ENCODE results near the gene AKNAD1.
"Not testable (repeated sequence)": the region's sequence is repeated elsewhere in the genome, so short reads cannot be mapped to it uniquely, and the experiment has no call there.

Gene AKNAD1

GRCh38 chr1:108829498-108829916, 27.4 kb downstream of the AKNAD1 start:
- no peak for DNase-seq (ENCODE audit: low read depth)

DNA sequence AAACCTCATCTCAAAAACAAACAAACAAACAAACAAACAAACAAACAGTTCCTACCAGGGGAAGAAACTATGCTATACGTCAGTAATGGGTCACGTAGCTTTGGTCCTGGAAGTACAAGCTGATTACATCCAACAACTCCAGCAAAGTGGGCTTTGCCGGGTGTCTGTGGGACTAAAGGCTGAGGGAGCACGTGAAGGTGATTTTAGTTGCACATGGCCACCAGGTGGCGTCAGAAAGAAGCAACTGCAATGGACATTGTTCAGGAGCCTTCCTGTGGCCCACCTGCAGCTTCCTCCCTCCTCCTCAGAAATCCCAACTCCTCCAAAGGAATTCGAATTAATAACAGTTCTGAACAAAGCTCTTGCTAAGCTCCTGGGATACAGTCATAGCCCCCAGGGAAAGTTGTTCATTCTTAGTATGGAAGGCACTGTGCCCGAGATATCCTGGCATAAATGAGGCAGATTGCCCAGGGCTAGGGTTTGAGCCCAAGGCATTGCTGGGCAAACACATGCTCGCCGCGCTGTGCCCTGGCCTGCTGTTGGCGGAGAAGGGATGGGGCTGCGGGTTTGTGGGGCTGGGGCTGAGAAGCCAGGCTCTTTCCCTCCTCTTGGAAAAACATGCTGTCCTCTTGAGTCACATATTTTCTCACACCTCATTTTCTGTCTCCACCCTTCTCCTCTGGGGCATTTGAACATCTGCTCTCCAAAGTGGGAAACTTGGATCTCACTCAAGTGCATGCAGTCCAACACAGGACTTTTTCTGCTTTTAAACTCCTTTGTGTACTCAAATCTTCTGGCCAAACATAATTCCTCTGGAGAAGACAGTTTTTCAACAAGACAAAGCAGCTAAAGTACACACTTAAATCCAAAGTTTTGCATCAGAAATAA, 28.6 kb downstream of the AKNAD1 start:
- DNase-seq (ENCODE audit: low read depth): peak; percentile 54

DNA sequence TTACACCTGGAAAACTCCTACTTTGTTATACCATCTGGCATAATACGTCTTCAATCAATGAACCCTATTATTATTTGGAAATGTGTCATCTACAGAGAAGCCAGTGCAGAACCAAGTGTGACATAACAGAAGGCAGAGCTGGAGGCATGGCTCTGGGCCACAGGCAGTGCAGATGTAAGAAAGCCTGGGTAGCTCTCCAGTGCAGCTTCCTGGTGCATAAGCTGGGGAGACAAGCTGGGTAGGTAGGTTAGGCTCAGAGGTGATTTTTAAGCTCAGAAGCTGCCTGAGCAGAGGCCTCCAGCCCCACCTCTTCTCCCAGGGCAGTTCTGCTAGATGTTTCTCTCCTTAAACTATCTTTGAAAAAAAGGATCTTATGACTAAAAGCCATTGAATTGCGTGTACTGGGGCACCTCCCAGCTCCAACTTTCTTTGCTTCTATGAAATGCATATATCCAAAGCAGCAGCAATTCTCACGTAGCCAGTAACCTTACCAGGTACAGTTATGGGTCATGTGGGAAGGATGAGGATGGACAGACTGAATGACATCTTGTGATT, 30.7 kb downstream of the AKNAD1 start:
- no peak for DNase-seq (ENCODE audit: low read depth)

DNA sequence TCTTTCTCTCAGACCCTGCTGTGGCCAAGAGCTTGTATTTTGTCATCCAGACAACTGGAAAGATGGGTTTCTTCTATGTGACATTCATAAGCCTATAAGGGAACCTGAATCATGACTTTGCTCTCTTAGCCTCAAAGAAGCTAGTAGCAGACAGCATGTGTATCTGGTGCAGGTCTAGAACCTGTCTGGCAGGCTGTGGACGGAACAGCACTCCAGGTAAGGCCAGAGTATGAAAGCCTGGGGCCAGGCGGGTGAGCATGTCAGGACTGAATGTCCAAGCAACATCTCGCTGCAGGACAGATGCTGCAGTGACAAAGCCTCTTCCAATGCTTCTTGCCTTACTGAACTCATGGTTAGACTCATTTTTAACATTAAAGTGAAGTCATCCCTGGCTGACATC, 32.8 kb downstream of the AKNAD1 start:
- no peak for DNase-seq (ENCODE audit: low read depth)

DNA sequence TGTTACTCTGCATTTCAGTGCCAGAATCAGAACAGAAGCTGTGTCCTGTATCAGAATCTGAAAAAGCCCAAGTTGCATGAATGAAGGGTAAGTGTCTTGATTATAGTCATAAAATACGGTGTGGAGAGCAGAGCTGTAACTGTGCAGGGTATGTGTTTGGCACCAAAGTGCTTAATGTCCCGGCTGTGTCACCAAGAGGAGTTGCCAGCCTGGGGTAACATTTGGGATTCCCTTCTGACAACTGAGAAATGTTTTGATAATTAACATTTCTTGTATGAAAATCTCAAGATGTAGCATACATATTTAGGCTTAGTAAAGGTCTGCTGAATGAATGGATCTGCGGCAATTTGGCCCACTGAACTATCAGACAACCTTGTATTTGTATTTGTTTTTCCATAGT, 33.3 kb downstream of the AKNAD1 start:
- DNase-seq (ENCODE audit: low read depth): no peak

GRCh38 chr1:108819878-108820277, 37.0 kb downstream of the AKNAD1 start:
- DNase-seq (ENCODE audit: low read depth): no peak

- DNase-seq (ENCODE audit: low read depth): no peak
Measured at GRCh38 chr1:108817811-108818210, 39.1 kb downstream of the AKNAD1 start.

DNA sequence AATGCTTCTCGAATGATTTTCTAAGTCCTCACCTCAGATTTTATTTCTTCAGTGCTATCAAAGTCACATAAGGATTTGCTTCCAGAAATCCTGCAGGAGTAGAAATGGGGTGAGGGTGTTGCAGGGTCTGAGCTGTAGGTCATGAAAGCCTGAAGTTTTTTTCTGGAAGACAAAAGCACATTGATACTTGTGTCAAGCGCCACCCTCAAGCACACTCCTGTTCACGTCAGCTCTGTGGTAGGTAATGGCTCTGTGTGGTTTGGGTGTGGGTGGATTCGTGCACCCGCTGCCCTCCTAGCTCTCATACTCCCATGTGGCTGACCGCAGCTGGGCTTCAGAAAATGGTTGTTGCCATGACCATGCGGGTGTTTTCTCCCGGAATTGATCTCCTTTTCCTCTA, 39.9 kb downstream of the AKNAD1 start:
- no peak for DNase-seq (ENCODE audit: low read depth)

GRCh38 chr1:108816049-108816893, 40.6 kb downstream of the AKNAD1 start:
- DNase-seq (ENCODE audit: low read depth): no peak

GRCh38 chr1:108815566-108815965, 41.3 kb downstream of the AKNAD1 start:
- DNase-seq (ENCODE audit: low read depth): no peak

- DNase-seq (ENCODE audit: low read depth): no peak
Measured at GRCh38 chr1:108814343-108815125, 42.4 kb downstream of the AKNAD1 start.

GRCh38 chr1:108813326-108813725, 43.6 kb downstream of the AKNAD1 start:
- no peak for DNase-seq (ENCODE audit: low read depth)

DNA sequence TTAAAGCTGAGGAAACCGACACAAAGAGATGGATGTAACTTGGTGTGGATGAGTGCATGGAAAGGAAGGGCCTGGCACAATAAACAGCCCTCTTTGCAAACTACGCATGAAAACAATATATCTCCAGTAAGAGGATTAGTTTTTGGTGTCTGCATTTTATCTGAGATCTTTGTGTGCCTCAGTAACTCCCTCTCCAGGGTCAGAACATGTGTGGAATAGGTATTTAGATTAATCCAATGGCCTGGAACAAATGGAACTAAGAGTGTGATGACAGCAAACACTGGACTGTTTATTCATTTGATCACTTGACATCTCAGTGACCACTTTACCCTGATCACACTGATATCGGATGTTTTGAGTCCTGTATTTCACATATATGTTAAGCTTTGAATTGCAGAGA, 45.3 kb downstream of the AKNAD1 start:
- DNase-seq (ENCODE audit: low read depth): no peak

GRCh38 chr1:108808438-108808837, 48.5 kb downstream of the AKNAD1 start:
- DNase-seq (ENCODE audit: low read depth): no peak

DNA sequence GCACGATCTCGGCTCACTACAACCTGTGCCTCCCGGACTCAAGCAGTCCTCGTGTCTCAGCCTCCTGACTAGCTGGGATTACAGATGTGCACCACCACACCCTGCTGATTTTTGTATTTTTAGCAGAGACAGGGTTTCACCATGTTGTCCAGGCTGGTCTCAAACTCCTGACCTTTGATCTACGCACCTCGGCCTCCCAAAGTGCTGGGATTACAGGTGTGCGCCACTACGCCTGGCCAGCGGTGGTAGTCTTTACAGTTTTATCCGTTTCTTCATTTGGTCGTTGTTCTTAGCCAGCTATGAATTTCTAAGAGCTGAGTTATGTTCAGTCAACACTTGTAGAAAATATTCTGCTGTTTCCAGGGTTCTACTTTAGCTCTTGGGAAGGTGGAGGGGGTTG, 53.3 kb downstream of the AKNAD1 start:
- no peak for DNase-seq (ENCODE audit: low read depth)

DNA sequence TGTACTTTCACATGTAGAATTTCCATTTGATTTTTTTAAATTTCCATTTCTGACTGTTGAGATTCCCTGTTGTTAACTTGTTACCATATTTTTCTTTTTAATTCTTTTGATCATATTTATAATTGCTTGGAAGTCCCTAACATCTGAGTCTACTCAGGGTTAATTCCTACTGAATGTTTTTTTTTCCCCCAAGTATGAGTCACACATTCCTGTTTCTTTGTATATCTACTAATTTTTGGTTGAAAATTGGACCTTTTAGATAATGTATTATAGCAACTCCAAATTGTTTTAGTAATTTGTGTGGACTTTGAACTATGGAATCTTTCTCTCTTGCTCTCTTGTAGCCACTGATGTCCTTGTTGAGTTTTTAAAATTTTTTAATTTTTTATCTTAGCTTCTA, 55.8 kb downstream of the AKNAD1 start:
- DNase-seq (ENCODE audit: low read depth): no peak

- DNase-seq (ENCODE audit: low read depth): no peak
Measured at GRCh38 chr1:108799001-108799400, 57.9 kb downstream of the AKNAD1 start.

DNA sequence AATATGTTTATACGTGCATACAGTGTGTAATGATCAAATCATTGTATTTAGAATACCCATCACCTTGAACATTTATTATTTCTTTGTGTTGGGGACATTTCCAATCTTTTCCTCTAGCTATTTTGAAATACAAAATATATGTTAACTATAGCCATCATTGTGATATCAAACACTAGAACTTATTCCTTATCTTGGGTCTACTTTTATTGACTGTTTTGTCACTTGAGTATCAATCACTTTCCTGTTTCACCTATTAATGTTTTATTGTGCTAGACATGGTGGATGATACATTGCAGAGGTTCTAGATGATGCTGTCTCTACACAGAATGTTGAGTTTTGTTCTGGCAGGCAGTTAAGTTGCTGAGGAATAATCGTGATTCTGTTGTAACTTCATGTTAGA, 64.5 kb downstream of the AKNAD1 start:
- no peak for DNase-seq (ENCODE audit: low read depth)

DNA sequence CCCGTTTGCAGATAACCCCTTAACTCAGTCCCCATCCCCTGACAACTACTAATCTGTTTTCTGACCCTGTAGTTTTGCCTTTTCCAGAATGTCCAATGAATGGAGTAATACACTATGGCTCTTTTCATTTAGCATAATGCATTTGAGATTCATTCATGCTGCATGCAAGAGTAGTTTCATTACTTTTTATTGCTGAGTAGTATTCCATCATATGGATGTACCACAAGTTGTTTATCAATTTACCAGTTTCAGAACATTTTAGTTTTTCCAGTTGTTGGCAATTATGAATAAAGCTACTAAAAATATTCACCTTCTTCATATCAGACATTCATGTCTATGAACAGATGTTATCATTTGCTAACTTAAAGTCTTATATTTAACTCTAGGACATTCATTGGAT, 65.1 kb downstream of the AKNAD1 start:
- no peak for DNase-seq (ENCODE audit: low read depth)

DNA sequence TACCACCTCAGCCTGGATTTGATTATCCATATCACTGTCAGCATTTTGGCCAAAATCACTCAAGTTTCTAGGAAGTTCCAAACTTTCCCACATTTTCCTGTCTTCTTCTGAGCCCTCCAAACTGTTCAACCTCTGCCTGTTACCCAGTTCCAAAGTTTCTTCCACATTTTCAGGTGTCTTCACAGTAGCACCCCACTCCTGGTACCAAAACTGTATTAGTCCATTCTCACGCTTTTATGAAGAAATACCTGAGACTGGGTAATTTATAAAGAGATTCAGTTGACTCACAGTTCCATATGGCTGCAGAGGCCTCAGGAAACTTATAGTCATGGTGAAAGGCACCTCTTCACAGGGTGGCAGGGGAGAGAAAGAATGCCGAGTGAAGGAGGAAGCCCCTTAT, 71.0 kb downstream of the AKNAD1 start:
- DNase-seq (ENCODE audit: low read depth): no peak

- no peak for DNase-seq (ENCODE audit: low read depth)
Measured at GRCh38 chr1:108785264-108785663, 71.6 kb downstream of the AKNAD1 start.

DNA sequence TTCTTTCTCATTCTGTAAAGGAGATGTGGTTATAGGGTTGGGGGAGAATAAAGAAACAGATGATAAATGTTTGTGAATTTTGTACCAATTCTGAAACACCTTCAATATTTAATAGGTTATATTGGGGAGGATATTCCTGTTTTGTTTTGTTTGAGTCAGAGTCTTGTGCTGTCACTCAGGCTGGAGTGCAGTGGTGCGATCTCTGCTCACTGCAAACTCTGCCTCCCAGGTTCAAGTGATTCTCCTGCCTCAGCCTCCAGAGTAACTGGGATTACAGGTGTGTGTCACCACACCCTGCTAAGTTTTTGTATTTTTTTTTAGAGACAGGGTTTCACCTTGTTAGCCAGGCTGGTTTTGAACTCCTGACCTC, 75.3 kb downstream of the AKNAD1 start:
- DNase-seq (ENCODE audit: low read depth): not testable (repeated sequence)

All from stimulated activated CD8-positive, alpha-beta memory T cell treated with anti-CD3 and anti-CD28 coated beads, Interleukin-4, amount 100 ng/mL, for 24 hours (primary cell).